Hepatocyte (in vitro differentiated cells): ENCODE measurements around the gene CRYBG3.

Experiments
- EZH2 ChIP-seq: fragments of 200-600 bp; sonication (generic); IDR thresholded peaks from 2 replicates; pipeline ENCODE4 v1.6.1; 2016; ENCODE audit warnings: antibody characterized with exemption, mild to moderate bottlenecking, borderline replicate concordance
- EZH2phosphoT487 ChIP-seq: fragments of 200-600 bp; sonication (generic); IDR thresholded peaks from one replicate; pipeline ENCODE4 v1.6.1; 2018; ENCODE audit warnings: antibody characterized with exemption, mild to moderate bottlenecking, low read depth, moderate library complexity; ENCODE audit not compliant: unreplicated experiment, severe bottlenecking

DNA sequence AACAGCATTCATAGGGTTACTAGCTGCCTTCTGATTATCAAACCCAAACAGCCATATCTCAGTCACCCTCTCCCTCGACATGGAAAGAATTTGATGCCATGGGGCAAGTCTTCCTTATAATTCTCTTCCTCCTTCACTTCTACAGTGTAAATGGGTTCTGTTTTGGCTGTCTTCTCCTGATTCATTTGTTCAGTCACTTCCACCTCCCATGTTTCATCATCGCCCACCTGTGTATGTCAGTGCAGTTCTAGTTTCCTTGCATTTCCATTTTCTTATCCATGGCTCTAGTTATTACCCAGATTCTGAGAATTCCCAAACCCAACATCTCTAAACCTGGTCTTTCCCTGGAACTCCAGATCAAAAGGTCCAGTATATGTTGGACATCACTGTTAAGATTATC, 109.4 kb downstream of the CRYBG3 start:
- TF ChIP-seq EZH2phosphoT487 = no peak
- TF ChIP-seq EZH2 = no peak
